Stimulated activated CD4-positive, alpha-beta T cell treated with anti-CD3 and anti-CD28 coated beads, Interleukin-4, amount 100 ng/mL, for 48 hours (primary cell): ENCODE measurements around the gene PLEK.
"Not testable (repeated sequence)": the region's sequence is repeated elsewhere in the genome, so short reads cannot be mapped to it uniquely, and the experiment has no call there.

Experiments
- DNase-seq, 2 donors: peaks; one replicate each; pipeline ENCODE4 v3.0.0-alpha.2; 2020; ENCODE audit warnings: low read depth in 2 of 2

Gene PLEK, protein sequence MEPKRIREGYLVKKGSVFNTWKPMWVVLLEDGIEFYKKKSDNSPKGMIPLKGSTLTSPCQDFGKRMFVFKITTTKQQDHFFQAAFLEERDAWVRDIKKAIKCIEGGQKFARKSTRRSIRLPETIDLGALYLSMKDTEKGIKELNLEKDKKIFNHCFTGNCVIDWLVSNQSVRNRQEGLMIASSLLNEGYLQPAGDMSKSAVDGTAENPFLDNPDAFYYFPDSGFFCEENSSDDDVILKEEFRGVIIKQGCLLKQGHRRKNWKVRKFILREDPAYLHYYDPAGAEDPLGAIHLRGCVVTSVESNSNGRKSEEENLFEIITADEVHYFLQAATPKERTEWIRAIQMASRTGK

GRCh38 chr2:68365087-68365486, at the start of gene PLEK:
PLEK (plus strand) TSS chr2:68365282; CDS start chr2:68365352, 70 bp downstream.
- no peak for DNase-seq

DNA sequence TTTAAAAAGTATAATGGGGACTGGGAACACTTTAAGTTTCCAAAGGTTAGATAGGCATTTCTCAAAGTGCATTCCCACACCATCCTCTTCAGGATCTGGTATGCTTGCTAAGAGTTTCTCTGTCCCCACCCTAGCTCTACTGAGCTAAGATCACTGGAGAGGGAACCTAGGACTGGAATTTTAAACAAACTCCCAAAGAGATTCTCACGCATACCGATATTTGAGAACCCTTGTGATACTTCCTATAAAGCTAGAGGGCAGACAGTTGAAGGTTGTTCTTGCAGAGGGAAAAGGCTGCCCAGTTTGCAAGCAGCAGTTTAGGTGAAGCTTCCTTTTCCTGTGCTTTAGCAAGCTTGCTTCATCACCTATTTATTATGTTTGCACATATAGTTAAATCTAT, 49.0 kb upstream of the PLEK start:
- DNase-seq: no peak

DNA sequence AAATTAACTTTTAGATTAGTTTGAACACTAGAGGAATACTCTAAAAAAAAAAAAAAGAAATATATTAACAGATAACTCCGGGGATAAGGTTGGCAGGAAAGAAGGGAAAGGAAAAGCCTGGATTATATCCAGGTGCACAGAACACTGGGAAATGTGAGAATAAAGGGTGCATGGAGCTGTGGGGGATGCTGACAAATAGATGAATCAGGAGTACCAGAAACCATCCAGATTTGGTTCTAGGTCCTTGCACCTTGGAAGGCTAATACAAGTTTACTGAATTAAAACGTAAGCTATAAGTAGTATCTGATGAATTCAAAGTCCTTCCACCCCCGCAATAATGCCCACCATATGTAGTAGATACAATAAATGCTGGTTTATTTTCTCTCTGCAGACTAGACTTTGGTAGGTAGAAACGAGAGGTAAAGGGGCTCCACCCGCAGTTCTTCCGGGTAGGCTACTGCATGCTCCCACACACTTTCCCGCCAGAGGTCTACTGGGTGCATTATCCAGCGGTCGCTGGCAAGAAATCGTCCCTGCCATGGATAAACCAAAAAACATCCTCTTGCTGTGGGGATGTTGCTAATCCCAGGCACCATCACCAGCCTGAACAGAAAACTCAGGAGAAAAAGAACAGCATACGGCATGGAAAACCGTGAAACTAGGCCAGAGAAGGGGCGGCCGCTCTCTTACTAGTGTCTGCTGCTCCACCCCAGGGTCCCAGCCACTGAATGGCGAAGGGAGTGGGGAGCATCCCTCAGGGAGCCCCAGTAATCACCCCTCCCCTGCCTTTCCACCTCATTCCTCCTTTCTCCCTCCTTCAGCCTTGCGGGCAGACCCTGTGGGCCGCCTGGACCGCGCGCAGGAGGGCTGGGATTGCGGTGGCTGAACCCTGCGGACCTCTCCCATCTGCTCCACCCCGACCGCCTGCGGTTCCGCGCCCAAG, 46.8 kb upstream of the PLEK start:
- DNase-seq: no peak

DNA sequence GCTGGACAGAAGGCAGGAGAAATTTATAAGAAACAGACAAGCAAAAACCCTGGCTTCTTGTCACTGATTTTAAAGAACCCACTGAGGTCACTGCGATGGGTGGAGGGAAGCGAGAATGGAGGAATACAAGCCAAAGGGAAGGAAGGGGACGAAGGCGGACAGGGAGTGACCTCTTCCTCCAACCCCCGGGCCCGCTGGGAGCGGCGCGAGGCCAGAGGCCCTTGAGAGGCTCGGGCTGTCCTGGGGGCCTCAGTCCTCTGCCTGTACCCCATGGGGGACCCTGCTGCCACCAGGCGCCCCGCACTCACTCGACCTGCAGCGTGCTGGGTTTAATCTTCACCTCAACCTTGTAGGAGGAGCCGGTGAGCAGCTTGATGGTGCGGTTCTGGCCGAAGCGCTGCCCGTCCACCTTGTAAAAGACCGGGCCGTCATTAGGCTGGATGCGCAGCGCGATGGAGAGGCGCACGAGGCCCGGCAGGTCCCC, 46.1 kb upstream of the PLEK start:
- DNase-seq: no peak

DNA sequence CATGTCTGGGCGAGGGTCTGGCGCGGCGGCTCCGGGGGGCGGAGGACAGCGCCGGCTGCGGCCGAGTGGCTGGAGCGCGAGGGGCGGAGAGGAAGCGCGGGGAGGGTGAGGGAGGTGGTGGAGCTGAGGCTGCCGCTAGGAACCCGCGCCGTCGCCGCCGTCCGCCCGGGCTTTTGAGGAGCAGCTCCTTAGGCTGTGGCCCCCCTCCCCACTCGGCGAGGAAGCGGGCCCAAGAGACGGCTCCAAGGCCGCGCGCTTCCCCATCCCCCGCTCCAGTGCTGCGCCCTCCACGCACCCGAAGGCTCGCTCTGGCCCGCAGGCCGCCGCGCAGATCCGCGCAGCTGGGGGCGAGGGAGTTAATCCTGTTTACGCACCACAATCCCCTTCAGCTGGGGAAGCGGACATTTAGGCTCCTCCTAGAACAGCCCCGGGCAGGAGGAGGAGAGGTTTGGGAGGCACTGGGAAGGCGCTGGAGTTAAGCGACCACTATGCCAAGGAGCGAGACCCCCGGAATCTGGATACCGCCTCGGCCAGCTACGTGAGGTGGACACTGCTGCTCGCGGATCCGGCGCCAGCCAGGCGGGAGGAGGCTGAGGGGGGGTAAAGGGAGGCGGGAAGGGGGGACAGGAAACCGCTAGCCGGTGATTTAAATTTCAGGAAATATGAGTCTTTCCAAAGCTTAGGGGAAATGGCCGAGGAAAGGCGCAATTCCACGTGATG, 45.5 kb upstream of the PLEK start, which contains the start of gene CNRIP1:
Gene CNRIP1, minus strand, starts transcription at position 552 of the 720 bp plus-strand sequence. Its CDS starts 549 bp downstream, at position 3.
- no peak for DNase-seq

DNA sequence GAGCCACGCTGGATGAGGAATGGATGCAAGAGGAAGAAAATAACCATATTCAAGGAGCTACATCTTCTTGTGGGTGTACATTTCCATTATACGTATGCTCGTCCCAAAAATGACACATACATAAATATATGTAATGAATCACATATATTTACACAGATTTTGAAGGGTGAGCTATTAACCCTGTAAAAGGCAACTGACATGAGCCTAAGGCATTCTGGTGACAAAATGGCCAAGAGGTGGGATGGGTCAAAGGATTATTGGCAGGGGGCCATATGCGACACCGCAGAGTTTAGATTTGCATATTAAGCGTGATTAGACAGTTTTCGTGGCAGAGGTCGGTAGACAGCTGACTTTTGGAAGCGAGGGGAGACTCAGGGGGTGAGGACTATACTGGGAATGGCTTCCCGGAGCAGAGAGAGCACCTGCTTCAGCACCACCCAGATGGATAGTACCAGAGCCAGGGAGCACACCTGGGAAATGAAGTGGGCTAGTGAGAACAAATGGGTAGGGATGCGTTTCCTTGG, 44.9 kb upstream of the PLEK start:
- DNase-seq: no peak

DNA sequence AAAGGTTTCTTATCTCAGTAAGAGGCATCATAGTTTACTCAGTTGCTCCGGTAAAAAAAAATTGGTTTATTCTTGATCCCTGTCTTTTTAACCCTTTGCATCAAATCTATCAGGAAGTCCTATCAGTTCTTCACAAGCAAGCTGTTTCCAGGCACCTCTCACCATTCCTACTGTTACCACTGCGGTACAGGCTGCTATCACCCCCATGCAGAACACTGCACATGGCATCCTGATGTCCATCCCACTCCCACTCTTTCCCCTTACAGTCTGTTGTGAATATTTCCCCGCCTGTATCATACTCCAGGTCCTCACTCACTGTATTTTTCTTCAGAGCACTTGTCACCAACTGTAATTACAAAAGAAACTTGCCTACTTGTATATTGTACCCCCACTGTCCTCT, 40.0 kb upstream of the PLEK start:
- no peak for DNase-seq

DNA sequence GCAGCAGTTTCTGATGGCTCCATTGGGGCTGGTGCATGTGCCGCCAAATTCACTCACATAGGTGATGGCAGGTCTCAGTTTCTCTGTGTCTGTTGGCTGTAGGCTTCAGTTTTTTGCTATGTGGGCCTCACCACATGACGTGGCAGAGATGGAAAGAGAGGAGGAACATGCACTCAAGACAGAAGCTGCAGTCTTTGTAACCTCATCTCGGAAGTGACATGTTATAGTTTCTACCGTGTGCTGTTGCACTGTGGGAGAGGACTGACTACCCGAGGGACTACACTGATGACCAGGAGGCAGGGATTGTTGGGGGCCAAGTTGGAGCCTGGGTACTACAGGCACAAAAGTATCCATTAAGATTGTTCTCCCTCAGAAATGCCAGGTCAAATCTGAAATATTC, 36.2 kb upstream of the PLEK start:
- DNase-seq: no peak

- DNase-seq: no peak
These were observed 34.4 kb upstream of the PLEK start for GRCh38 chr2:68330691-68331090.

GRCh38 chr2:68333009-68333408, 32.1 kb upstream of the PLEK start:
- DNase-seq: no peak

GRCh38 chr2:68333931-68334330, 31.2 kb upstream of the PLEK start:
- no peak for DNase-seq

GRCh38 chr2:68336192-68336591, 28.9 kb upstream of the PLEK start:
- DNase-seq: no peak

DNA sequence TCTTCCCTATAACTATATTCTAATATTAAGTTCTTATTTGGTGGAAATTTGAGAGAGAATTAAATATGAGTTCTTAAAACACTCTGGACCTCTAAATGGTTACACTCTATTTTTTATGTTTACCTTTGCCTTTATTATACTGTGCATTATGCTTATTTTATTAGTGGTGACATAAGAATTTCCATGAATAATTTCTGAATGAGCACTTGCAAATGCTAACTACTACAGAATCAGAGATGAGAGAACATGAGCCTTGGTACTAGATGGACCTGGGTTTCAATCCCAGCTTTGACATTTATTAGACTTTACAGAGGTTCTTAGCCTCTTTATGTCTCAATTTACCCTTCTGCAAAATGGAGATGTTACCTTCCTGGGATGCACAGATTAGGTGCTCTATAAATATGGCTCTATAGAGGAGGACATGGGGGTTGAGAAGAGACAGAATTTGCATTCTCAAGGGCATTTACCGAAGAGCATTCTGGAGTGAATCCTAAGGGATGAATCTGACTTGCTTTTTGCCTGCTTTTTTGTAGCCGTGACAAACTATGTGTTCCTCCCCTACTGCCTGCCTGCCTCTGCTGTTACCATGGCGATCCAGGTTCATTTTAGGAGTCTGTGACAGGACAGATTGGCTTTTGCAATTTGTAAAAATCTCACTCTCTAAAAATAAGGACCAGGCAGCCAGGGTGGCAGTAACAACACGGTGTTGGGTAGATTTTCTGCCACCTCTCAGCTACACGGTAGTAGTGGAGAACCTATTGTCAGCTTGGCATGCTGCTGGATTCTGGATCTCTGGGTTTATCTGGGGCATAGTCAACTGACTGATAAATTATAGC, 24.6 kb upstream of the PLEK start:
- DNase-seq: no peak

DNA sequence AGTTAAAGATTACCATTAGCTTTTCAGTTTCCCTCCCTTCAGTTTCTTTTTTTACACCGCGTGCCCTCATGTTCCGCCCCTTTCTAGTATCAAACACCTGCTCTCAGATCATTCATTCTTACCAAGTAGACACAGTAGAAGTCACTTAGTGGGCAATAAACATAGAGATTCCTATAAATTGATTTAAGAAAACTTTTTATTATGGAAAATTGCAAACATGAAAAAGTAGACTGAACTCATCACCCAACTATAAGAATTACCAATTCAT, 24.1 kb upstream of the PLEK start:
- no peak for DNase-seq

DNA sequence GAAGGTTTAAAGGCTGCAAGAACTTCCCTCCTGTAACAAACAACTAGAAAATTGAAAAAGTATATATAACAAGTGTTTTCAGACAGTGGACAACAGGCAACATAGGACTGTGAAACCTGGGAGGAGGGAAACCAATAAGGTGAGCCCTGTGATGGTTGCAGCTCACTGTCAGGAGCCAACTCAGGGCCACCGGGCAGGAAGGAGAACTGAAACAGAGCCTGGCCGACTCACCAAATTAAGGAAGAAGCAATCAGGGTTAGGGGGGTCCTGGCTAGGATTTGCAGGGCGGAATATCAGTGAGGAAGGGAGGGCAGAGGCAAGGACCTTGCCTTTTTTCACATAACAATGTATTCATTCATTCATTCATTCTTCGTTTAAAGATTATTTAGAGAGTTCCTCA, 23.5 kb upstream of the PLEK start:
- DNase-seq: no peak

GRCh38 chr2:68342470-68342869, 22.6 kb upstream of the PLEK start:
- DNase-seq: no peak

DNA sequence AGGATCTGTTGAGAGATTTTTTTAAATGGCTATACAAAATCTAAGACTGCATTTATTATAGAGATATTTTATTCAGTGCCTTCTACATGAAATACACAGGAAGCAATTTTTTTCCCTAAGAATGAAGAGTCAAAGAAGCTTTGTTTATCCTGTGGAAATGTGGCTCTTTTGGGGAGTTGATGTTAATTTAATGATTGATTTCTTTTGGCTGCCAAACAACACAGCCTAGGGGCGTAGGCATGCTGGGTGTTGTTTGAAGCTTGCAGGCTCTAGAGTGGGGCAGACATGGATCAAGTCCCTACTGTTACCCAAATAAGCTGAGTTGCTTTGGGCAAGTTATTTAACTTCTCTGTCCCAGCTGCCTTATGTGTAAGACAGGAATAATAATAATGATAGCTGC, 21.1 kb upstream of the PLEK start:
- no peak for DNase-seq

DNA sequence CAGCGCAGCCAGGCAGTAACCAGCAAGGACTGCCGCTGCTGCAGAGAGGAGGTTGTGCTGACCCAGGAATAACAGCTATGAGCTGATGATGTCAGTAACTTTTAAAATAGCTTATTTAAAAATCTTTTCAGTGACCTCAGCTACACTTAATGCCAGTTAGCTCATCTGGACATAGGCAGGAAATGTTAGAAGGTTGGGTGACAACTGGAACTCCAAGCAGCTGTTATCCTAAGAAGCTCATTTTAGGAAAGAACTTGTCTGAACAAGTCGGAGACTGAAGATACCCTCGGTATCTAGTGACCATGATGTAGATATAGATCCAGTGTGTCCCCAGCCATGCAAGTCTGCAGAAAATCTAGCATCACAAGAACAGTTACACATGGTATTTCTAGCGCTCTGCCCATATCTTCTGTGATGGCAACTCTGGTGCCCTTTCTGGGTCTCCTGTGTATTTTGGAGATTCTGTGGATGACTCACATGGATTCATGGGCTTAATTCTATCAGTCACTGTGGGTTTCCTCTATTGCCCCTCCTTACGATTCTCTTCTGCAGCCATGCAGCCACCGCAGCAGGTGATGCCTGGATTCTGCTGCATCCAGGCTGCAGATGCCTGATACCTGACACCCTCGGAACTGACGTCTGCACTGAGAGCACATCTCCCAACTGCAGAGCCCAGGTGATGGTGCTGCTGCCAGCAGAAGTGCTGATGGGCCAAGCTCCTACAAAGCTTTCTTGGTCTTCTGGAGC, 19.8 kb upstream of the PLEK start:
- no peak for DNase-seq

GRCh38 chr2:68349091-68349490, 16.0 kb upstream of the PLEK start:
- DNase-seq: not testable (repeated sequence)

DNA sequence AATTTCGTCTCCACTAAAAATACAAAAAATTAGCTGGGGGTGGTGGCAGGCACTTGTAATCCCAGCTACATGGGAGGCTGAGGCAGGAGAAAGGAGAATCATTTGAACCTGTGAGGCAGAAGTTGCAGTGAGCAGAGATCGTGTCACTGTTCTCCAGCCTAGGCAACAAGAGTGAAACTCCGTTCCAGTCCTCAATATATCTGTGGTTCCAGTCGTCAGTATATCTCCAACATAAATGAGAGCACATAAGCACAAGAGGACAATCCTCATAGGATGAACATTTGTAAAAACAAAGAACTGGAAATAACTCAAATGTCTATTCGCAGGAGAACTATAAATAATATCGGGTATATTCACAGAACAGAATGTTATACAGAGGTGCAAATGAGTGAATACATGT, 13.1 kb upstream of the PLEK start:
- no peak for DNase-seq
